ENCODE results near the gene DDX28.

The DDX28 gene

DNA sequence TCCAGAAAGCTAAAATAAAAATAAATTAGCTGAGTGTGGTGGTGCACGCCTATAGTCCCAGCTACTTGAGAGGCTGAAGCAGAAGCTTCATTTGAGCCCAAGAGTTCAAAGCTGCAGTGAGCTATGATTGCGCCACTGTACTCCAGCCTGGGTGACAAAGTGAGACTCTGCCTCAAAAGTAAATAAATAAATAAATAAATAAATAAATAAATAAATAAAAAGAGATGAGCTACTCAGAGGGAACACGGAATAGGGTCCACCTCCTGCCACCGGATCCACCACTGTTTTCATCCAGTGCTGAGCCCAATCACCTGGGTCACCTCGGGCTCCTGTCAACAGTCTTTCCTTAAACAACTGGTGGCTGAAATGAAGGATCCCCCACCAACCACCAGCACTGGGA, 36.1 kb downstream of the DDX28 start:
- TF ChIP-seq CTCF (IDR thresholded peaks at IDR 0.05; ENCODE audit: insufficient read depth, low read depth, low read length, missing control alignments), result no peak
- no peak overlapping the region for H3K4me3 ChIP-seq (ENCODE audit: low read depth, low read length)
- no peak for DNase-seq (ENCODE audit: low read depth)

DNA sequence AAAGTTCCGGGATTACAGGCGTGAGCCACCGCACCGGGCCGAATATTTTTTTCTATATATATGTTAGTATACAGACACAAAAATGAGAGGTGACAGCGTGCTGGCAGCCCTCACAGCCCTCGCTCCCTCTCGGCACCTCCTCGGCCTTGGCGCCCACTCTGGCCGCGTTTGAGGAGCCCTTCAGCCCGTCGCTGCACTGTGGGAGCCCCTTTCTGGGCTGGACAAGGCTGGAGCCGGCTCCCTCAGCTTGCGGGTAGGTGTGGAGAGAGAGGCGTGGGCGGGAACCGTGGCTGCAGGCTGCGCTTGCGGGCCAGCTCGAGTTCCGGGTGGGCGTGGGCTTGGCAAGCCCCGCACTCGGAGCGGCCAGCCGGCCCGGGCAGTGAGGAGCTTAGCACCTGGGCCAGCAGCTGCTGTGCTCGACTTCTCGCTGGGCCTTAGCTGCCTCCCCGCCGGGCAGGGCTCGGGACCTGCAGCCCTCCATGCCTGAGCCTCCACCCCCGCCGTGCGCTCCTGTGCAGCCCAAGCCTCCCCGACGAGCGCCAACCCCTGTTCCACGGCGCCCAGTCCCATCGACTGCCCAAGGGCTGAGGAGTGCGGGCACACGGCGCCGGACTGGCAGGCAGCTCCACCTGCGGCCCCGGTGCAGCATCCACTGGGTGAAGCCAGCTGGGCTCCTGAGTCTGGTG, 40.9 kb downstream of the DDX28 start:
- no peak overlapping the region for H3K4me3 ChIP-seq (ENCODE audit: low read depth, low read length)
- no peak for TF ChIP-seq CTCF (IDR thresholded peaks at IDR 0.05; ENCODE audit: insufficient read depth, low read depth, low read length, missing control alignments)
- no peak for DNase-seq (ENCODE audit: low read depth)

- no peak for TF ChIP-seq CTCF (IDR thresholded peaks at IDR 0.05; ENCODE audit: insufficient read depth, low read depth, low read length, missing control alignments)
- DNase-seq (ENCODE audit: low read depth), result no peak
- H3K4me3 ChIP-seq (ENCODE audit: low read depth, low read length), result no peak within 1 kb of the TSS
Measured at GRCh38 chr16:67979955-67980678, 42.9 kb downstream of the DDX28 start, which contains the start of gene DPEP3. DPEP3 (minus strand) TSS chr16:67980499; CDS start chr16:67980380, 119 bp downstream.

DNA sequence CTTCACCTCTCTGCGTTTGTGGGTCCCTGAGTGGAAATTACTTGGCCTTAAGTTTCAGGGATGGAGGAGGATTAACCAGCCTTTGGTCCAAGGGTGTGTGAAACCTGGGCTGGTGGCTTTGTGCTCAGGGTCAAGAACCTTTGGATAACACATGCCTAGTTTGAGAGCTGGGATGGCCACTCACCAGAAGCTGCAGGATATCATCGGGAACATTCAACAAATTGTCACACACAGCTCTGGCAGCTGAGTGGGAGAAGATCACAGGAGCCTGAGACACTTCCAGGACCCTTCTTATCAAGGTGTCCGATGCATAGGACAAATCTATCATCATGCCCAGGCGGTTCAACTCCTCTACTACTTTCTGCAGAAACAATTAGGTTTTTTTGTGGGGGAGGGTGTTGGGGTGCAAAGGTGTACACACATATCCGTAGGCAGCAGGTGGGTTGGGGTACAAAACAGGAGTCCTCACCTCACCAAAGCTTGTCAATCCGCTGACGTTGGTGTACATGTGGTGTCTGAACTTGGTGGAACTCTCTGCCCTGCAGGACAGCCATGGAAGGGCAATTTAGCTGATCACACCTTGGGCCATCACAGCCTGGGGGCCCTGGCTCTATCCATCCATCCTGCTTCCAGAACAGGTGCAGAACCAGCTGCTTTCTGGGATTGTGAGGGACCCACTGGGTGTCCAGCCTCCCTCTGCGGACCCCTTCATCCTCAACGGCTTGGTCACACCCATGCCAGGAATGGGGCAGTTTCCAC, 45.4 kb downstream of the DDX28 start:
- no peak for TF ChIP-seq CTCF (IDR thresholded peaks at IDR 0.05; ENCODE audit: insufficient read depth, low read depth, low read length, missing control alignments)
- no peak for DNase-seq (ENCODE audit: low read depth)

DNA sequence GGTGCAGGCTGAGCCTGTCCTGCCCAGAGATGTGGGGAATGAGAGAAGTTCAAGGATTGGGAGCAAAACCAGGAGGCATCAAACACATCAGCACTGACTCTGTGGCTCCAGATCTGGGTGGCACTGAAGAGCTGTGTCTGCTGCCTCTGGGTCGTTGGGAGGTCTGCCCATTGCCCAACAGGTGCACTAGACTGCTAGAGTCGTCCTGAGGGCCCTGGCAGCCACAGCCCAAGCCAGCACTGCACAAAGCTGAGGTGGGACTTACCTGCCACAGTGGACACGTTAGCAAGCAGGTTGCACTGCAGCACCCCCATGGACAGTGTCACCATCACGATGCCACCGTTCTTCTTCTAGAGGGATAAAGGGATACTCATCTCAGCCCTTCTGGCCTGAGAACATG, 46.0 kb downstream of the DDX28 start:
- no peak overlapping the region for H3K4me3 ChIP-seq (ENCODE audit: low read depth, low read length)
- no peak for DNase-seq (ENCODE audit: low read depth)
- no peak for TF ChIP-seq CTCF (IDR thresholded peaks at IDR 0.05; ENCODE audit: insufficient read depth, low read depth, low read length, missing control alignments)

More for the DNA sequence above, 45.4 kb downstream of the DDX28 start:
- H3K4me3 ChIP-seq (ENCODE audit: low read depth, low read length), result no peak overlapping the region

GRCh38 chr16:67976205-67976604, 46.8 kb downstream of the DDX28 start:
- TF ChIP-seq CTCF (IDR thresholded peaks at IDR 0.05; ENCODE audit: insufficient read depth, low read depth, low read length, missing control alignments), result no peak
- H3K4me3 ChIP-seq (ENCODE audit: low read depth, low read length), result no peak overlapping the region
- no peak for DNase-seq (ENCODE audit: low read depth)

Measured in GM12865 (cell line).